HG03066 (cell line): ENCODE results near the gene PHF12.

Source experiments
- ATAC-seq: cut with Tn5 transposase; IDR thresholded peaks from one replicate; pipeline ENCODE4 v1.9.1; 2021; ENCODE audit warnings: low read depth; ENCODE audit not compliant: unreplicated experiment

Gene PHF12

GRCh38 chr17:28865946-28866752 is 85.2 kb downstream of the PHF12 start:
- ATAC-seq: no peak

DNA sequence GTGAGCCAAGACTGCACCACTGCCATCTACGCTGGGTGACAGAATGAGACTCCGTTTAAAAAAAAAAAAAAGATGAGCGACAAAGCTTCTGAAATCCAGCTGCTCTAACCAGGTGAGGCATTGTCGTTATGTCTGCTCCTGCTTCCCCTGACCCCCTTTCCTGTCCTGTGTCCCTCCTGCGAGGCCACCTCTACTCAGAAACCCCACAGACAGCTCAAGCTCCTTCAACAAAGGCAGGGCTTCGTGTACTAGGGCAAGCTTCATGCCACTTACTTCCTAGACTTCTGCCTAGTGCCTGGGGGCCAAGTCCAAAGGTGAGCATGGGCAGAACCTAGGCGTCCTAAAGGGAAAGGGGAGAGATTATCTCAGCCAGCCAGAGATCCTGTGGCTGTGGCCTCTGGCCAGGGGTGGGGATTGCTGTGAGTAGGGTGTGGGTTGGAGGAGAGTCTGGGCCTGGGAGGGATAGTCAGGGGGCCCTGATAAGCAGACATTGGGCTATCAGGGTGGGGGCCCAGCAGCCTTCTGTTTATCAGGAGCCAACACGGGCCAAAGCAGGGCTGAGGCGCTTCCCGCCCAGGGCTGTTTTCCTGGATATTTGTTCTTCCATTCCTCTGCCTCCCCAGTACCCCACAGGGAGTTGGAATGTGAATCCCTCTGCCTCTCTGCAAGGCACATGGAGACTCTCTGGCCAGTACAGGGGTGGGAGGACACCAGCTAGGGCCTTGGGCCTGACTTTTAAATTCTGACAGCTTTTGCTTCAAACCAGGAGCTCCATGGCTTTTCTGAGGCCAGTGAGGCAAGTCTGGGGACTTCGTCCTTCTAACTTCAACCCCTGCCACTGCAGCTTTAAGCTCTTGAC is 86.1 kb downstream of the PHF12 start:
- no peak for ATAC-seq

- ATAC-seq: no peak
These were observed 87.4 kb downstream of the PHF12 start for GRCh38 chr17:28863953-28864352.

DNA sequence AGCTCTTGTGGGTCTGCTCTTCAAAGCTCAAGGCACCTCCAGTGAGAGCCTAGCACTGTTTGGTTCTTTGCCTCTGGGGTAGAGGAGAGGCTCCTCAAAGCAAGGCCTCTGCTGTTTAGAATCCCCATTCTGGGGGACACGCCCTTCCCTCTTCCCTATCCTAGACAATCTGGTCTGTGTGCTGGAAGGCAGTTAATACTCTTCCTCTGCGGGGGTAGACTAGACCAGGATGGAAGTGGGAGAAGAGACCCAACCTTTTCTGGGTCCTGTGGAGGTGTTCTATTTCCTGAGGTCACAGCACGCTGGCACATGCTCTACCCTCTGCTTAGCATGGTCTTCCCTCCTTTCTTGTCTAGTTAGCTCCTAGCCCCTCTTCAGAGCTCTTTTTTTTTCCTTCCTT is 88.8 kb downstream of the PHF12 start:
- no peak for ATAC-seq

- ATAC-seq: no peak
These were observed 89.7 kb downstream of the PHF12 start for GRCh38 chr17:28861393-28862203.

DNA sequence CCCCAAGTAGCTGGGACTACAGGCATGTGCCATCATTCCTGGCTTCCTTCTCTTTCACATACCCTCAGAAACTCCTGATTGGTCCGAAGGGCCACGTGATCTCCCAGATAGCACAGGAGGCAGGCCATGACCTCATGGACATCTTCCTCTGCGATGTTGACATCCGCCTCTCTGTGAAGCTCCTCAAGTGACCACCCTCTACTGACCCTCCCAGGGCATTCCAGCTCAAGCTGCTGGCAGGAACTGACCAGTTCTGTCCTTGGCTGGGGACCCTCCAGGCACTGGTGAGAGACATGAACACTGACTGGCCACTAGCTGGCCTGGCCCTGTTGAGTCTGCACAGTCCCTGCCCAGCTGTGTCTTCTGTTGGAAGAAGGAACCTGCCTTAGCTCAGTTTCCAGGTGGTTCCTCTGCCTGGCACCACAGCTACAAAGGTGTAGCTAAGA is 90.9 kb downstream of the PHF12 start:
- no peak for ATAC-seq

DNA sequence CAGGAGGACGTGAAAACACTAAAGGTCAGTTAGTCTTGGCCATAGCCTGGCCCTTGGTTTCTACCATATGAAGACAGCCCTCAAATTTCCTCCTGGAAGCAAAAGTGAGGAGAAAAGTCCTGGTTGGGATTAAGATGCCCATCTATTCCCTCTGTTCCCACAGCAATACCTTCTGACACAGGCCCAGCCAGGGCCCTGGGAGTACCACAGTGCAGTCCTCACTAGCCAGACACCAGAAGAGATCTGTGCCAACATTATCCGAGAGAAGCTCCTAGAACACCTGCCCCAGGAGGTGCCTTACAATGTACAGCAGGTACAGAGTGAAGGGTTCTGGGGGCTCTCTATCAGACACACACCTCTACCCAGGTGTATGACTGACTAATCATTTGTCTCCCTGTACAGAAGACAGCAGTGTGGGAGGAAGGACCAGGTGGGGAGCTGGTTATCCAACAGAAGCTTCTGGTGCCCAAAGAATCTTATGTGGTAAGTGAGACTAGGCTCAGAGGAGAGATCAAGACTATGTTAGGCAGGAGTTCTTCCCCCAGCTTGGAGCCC is 92.4 kb downstream of the PHF12 start:
- no peak for ATAC-seq

- no peak for ATAC-seq
These were observed 93.2 kb downstream of the PHF12 start for GRCh38 chr17:28857905-28858800.

DNA sequence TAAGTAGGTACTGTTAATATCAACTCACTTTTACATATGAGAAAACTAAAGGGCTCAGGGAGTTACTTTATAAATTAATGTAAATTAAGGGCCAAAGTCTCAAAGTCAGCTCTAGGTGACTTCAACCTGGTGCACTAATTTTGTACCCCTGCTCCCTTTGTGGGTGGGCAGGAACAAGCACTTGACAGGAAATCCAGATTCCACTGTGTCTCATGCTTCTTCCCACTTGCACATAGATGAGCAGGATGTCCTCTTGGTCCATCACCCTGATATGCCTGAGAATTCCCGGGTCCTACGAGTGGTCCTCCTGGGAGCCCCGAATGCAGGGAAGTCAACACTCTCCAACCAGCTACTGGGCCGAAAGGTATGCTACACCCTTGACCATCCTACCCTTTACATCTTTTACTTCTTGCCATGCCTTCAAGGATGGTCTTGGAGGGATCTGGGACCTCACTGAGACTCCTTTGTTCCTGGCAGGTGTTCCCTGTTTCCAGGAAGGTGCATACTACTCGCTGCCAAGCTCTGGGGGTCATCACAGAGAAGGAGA is 95.2 kb downstream of the PHF12 start:
- no peak for ATAC-seq

DNA sequence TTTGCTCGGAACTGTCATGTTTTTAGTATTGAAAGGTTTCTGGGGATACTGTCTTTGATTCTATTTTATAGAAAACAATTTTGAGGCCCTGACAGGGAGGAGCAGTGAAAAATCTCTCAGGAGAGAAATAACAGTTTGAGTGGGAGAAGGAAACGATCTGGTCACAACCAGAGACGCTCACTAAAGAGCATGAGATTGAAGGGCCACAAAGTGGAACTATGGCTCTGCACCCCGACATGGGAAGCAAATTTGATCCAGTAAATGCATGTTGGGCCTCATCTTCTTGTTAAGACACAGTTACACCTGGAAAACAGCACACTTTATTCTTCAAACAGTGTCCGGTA is 96.0 kb downstream of the PHF12 start:
- no peak for ATAC-seq
